Left ventricle myocardium superior (tissue), 1 donor: Measurements from ENCODE around the gene PNPLA2. TPM values are rescaled to one million over a fixed set of nuclear protein-coding genes. Genes with fewer than 3 reads are reported as not detected.
A peak's percentile ranks its signal among the peaks of the same experiment; 100 is the strongest.

Experiments used
- ATAC-seq: fragments of 200-7000 bp; cut with Tn5 transposase; one replicate; pipeline ENCODE4 v1.9.1; 2020; ENCODE audit warnings: mild to moderate bottlenecking, moderate library complexity
- DNase-seq: peaks from one replicate; pipeline ENCODE4 v3.0.0-alpha.2; 2020
- intact Hi-C: fragments of 100-400 bp; cut with micrococcal nuclease; formaldehyde crosslinking; loops from one replicate; pipeline ENCODE4 v1.11.0; 2022
- total RNA-seq: library from RNA; stranded (reverse); fragmentation: NEBNext Ultra II Directional; extraction: Animal tissue kit (Norgen Biotek cat#: 25700); gene quantifications from one replicate; pipeline ENCODE4 v1.2.1, GENCODE V29; 2021
- donor health status: DM: no; HTN: yes; CAD: no; lungs with severe emphysema.

The PNPLA2 gene
- total RNA-seq, 1 donor from 2014 or later = 321 TPM

GRCh38 chr11:849951-850774, 31.4 kb downstream of the PNPLA2 start:
- ATAC-seq (no peak), DNase-seq (no peak)
- intact Hi-C loops = no loop called here

- no peak for ATAC-seq
- intact Hi-C loops = no loop called here
- no peak for DNase-seq
These were observed 32.4 kb downstream of the PNPLA2 start for GRCh38 chr11:850775-851763.

- intact Hi-C loops = no loop called here
- DNase-seq (no peak), ATAC-seq (no peak)
These were observed 34.0 kb downstream of the PNPLA2 start for GRCh38 chr11:852762-853161.

- no peak for ATAC-seq
- no peak for DNase-seq
- intact Hi-C loops = no loop called here
These were observed 35.2 kb downstream of the PNPLA2 start for GRCh38 chr11:853682-854448.

- DNase-seq = no peak
- intact Hi-C loops = no loop called here
- no peak for ATAC-seq
These were observed 36.1 kb downstream of the PNPLA2 start for GRCh38 chr11:854601-855329.

GRCh38 chr11:855330-855674, 36.6 kb downstream of the PNPLA2 start:
- intact Hi-C loops = no loop called here
- ATAC-seq (no peak), DNase-seq (no peak)

GRCh38 chr11:855796-856195, 37.1 kb downstream of the PNPLA2 start:
- no peak for DNase-seq
- intact Hi-C loops = no loop called here
- no peak for ATAC-seq

- DNase-seq = no peak
- intact Hi-C loops = no loop called here
- no peak for ATAC-seq
These were observed 37.7 kb downstream of the PNPLA2 start for GRCh38 chr11:856397-856796.

- DNase-seq (no peak), ATAC-seq (no peak)
- intact Hi-C loops = no loop called here
These were observed 39.5 kb downstream of the PNPLA2 start for GRCh38 chr11:858053-858761.

GRCh38 chr11:858762-859339, 40.1 kb downstream of the PNPLA2 start:
- ATAC-seq (no peak), DNase-seq (no peak)
- intact Hi-C loops = no loop called here

- intact Hi-C loops = no loop called here
- ATAC-seq (peak; percentile 76), DNase-seq (peak; percentile 92)
These were observed 40.8 kb downstream of the PNPLA2 start for GRCh38 chr11:859394-860131.

- DNase-seq (no peak), ATAC-seq (no peak)
- intact Hi-C loops = no loop called here
These were observed 41.8 kb downstream of the PNPLA2 start for GRCh38 chr11:860234-861104.

GRCh38 chr11:861105-861479, 42.4 kb downstream of the PNPLA2 start:
- no peak for ATAC-seq
- intact Hi-C loops = no loop called here
- DNase-seq = no peak

- no peak for ATAC-seq
- intact Hi-C loops = no loop called here
- peak; percentile 69 for DNase-seq
These were observed 43.5 kb downstream of the PNPLA2 start for GRCh38 chr11:862081-862661.

GRCh38 chr11:862696-863022, 43.9 kb downstream of the PNPLA2 start:
- intact Hi-C loops = no loop called here
- no peak for DNase-seq
- ATAC-seq = no peak
